ENCODE data around the gene ZIC5.

The ZIC5 gene

DNA sequence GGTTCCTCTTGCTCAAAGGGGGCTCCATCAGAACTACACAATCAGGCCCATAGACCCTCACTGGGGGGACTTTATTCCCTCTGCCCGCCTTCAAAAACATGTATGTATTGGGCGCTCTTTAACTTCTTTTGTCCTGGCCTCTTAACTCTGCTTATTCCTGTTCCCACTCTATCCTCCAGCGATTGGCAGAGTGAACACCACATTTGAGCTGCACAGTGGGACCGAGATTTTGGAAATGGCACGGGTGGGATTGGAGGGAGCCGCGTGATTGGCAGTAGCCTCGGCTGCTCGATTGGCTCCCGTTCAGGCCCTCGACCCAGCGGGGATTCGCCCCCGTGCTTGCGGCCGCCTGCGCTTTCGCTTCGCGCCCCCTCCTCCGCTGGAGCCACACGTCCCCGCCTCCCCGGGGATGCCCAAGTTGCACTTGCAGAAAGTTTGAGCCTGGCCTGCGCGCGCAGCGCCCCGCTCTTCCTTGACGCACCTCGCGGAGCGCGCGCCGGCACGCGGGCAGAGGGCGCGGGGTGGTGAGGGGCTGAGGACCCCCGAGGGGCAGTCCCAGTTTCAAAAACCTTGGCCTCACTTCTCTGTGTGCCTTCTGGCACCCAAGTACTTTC is at the start of gene ZIC5:
Gene ZIC5, minus strand, starts transcription at position 192 of the 614 bp plus-strand sequence. Its CDS starts 164 bp downstream, at position 28.
- peak in 1 of 14 donors; percentile 50 for DNase-seq

GRCh38 chr13:100019780-100020356 is 48.3 kb upstream of the ZIC5 start:
- no peak for DNase-seq

DNA sequence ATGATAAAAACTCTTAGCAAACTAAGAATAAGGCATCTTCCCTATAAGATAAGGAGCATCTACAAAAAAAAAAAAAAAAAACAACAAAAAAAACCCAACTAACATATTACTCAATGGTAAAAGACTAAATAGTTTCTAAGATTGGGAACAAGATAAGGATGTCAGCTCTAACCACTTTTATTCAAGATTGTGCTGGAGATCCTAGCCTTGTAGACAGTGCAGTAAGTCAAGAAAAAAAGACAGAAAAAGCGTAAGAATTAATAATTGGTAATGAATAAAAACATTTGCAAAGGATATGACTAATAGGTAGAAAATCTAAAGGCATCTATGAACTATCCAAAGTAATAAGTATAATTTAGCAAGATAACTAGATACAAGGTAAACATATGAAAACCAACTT is 43.1 kb upstream of the ZIC5 start:
- DNase-seq, result no peak

DNA sequence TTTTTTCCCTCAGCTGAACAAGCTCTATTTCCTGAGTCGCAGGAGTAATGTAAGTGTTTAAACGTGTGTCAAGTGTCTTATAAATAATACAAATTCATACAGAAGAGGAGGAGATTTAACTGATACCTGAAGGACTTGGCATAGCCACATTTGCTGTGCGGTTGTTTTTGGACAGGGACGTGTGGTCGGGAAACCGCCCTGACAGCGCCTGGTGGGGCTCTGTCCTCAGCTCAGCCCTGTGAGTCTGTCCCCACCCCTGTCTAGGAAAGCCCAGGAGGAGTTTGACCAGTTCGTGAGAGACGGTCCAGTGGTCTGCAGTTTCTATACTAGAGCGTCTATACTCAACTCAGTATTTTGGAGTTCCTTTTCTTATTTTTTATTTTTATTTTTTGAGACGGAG is 26.7 kb upstream of the ZIC5 start:
- DNase-seq, result no peak

DNA sequence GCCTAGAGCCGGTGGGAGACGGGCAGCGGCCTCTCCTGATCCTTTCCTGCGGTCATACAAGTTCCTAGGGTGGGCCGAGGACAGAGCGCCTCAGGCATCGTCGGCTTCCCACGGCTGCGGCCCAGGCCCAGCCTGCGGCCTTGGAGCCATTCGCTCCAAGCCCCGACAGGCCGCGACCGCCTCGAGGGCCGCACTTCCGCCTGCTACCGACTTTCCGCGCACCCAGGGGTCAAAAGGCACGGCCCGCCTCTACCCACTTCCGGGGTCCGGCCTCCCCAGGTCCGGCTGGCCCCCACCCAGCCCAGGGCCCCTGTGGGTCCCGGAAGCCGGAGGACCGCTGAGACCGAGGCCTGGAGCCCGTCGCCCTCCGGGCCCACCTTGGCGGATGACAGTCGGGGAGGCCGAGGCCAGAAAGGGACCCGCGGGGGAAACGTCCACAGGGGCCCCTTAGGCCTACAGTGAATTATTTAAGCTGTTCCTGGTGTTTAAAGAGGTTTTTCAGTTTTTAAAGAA is 26.2 kb upstream of the ZIC5 start:
- no peak for DNase-seq

GRCh38 chr13:99996381-99996973 is 24.9 kb upstream of the ZIC5 start:
- DNase-seq, result no peak

DNA sequence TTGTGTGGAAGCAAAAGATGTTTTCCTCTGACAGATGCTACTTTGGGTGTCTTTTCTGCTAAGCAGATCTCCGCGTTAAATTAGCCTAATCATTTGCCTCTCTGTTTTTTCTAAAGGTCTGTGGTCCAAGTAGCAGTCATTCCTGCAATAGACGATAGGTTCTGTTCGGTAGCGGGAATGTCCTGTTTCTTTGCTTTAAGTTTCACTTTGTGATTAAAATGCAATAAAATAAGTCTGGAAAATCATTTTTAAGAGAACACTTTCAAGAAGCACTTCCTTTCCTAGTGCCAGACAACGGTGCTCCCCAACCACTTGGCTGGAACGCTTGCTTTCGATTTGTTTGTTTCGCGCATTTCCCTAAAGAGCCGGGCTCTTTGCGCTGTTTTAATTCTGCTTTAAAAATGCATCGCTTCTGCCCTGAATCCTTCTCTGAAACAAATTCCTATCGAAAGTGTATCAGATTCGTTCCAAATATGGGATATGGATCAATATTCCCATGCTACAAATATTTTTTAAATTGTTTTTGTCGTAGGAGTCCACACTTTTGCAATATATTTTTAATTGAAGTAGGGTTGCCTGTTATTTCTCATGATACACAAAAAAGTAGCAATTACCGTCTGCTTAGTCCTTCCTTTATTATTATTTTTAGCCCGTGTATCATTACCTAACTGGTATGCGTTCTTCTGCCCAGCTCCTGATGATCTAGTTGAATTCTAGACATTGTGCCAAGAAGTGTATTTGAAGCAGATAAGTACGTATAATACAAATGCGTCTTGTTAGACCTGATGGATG is 24.2 kb upstream of the ZIC5 start:
- no peak for DNase-seq

- no peak for DNase-seq
Observed at GRCh38 chr13:99995104-99995588, 23.6 kb upstream of the ZIC5 start.

DNA sequence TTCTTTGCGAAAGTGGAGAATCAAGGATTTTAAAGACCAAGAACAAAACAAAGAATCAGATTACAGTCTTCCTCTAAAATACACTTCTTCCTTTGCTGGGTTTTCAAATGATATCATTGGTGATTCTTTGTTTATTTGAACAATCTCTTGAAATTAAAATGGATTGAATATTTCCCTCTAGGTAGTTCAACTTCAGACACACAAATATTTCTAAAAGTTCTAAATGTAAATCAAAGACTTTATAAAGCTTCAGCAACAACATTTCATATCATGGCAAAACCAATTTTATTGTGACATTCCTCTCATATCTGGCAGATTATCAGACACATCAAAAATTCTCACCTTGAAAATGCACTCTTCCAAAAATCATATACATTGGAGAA is 23.1 kb upstream of the ZIC5 start:
- DNase-seq, result no peak

DNA sequence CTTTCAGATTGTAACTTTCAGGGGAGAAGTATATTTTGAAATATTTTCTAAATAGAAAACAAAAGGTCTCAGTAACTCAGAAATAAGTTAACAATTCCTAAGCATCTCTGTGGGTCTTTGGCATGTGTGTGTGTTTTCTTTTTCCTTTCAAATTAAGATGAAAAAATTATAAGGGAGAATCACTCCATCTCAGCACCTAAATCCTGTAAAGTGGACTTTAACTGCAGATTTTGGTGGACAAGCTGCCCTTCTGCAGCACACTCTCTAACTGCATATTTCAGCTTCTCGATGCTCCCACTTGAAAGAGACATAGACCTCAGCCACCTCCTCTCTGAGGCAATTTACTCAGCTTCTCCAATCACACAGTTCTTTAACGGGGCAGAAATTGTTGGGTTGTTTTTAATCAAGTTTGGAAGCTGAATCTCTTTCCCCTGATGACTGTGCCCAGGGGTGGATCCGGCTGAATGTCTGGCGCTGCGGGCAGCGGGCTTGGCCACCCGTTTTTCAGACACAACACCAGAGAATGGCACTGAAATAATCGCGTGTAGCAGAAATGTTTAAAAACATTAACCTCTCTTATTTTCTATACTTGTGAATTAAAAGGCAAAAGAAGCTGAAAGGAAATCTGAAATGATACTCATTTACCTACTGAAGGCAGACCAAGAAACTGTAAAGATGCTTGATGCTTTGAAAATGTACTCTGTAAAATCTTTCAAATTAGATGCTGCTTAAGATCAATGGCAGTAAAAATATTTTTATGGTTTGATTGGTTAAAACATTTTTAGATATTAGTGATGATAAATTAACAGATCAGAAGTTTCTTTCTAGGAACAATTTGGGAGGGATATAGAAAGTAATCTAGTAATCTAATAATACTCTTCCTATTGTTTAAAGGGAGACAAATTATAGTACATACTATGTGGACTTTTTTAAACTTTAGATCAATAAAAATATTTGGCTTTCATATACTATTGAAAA is 22.4 kb upstream of the ZIC5 start:
- no peak for DNase-seq

- DNase-seq, result no peak
Observed at GRCh38 chr13:99992949-99993351, 21.4 kb upstream of the ZIC5 start.

DNA sequence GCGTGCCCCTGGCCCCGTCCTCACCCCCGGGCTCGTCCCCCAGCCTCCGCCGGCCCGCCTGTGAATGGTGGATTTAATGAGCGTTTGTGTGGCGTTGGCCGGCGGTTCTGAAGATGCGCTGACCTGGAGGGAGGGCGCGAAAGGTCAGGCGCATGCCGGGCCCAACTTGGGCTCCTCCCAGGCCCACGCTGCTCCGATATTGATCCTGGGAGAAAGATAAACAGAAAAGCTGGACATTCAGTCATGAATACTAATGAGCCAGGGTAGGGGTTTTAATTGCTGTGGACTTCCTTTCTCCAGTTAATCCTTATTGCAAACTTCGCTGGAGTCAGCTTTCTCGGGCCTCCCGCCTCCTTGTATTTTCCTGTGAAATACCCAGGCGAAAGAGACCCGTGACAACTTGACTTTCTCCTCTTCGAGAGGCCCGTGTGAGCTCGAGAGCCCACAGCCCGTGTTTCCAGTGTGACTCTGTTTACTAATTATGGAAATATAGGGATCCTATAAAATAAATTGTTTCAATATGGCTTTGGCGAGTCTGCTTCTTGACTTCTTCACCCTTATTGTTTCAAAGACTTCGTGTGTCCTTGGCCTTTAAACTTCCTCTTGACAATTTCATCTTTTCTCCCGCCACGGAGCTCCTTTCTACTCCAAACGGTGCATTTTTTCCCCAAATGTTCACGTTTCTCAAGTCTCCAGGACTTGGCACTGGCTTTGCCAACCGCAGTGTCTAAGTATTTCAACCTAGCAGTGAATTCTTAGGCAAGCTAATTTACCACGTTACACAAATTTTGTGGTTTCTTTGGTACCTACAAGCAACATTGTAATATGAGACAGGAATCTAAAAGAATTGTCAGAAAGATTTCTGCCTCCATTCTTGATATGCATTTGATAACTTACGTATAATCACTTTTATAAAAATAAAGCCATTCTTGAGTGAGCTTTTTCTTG is 20.5 kb upstream of the ZIC5 start:
- DNase-seq, result no peak

DNA sequence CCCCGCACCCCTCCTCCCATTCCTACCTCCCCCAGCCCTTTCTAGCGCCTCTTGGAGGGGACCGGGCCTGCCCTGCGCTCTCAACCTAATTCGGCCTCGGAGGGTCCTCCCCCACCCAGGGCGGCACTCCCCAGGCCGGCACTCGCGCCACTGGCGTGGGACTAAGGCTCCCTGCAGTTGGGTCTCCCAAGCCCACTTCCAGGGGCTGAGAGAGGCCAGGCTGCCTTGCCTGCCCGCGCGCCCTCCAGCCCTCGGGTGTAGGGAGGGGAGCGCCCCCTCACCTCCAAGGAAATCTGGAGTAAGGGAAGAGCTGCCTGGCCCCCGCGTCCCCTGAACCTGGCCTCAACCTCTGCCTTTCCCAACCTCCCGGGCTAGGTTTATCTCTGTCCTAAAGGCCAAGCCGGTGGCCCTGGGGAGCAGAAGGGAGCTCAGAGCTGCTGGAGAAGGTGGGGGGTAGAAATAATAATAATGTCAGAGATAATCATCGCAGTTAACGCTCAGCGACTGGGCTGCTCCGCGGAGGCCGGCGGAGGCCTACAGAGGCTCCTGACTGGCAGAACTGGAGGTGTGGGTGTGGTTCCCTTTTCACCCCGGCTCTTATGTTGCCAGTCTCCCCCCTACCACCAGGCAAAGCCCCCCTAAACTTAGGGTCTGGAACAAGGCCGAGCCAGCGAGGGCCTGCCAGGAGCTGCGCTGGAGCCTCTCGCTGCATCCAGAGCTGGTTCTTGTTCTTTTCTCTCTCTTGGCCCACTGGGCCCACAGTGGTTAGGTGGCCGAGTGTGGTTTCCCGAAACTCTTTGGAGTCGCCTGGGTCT is 19.7 kb upstream of the ZIC5 start:
- no peak for DNase-seq

DNA sequence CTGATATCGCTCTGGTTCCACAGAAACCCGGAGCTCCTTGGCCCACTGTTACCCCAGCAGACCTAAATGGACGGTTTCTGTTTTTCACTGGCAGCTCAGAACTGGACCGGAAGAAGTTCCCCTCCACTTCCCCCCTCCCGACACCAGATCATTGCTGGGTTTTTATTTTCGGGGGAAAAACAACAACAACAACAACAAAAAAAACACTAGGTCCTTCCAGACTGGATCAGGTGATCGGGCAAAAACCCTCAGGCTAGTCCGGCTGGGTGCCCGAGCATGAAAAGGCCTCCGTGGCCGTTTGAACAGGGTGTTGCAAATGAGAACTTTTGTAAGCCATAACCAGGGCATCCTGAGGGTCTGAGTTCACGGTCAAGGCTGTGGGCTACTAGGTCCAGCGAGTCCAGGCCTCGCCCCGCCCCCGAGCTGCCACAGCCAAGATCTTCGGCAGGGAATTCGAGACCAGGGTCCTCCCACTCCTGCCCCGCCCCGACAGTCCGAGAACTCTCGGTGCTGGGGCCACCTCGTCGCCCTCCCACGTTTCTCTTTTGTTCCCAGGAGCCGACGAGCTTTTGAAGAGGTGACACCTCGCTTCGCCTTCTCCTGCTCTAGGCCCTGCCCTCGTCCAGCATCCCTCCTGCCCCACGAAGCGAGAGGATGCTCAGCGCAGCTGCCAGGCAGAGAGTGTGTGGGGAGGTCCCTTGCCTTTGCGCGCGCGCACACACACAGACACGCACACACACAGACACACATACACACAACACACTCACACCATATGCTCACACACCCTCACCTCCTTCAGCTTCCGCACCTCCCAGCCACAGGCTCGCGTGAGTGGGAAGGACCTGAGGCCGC is 18.8 kb upstream of the ZIC5 start:
- DNase-seq, result no peak

- DNase-seq, result no peak
Observed at GRCh38 chr13:99989276-99990125, 17.9 kb upstream of the ZIC5 start.

- no peak for DNase-seq
Observed at GRCh38 chr13:99988529-99989275, 17.1 kb upstream of the ZIC5 start.

Measured in C1 segment of cervical spinal cord (tissue), 14 donors.